Tibial nerve (tissue), 3 donors: ENCODE results near the gene SIPA1L3.

Source experiments
- POLR2A ChIP-seq, 2 donors: fragments of 450-650 bp; IDR thresholded peaks; one replicate each; pipeline ENCODE4 v1.6.1; 2017; ENCODE audit warnings: antibody characterized with exemption in 2 of 2, mild to moderate bottlenecking in 2 of 2, moderate library complexity in 2 of 2
- TF ChIP-seq, protein P1 (sequence below), 5 experiments: fragments of 200-600 bp in 3 of 5; fragments of 450-650 bp in 2 of 5; sonication (generic) in 3 of 5; IDR thresholded peaks; one replicate each; pipeline ENCODE4 v1.5.1; 2016 to 2019; ENCODE audit warnings: antibody characterized with exemption in 5 of 5, mild to moderate bottlenecking in 3 of 5, moderate library complexity in 2 of 5

GRCh38 chr19:38231918-38232317 lies 324.9 kb downstream of the SIPA1L3 start:
- TF ChIP-seq, protein P1, sequence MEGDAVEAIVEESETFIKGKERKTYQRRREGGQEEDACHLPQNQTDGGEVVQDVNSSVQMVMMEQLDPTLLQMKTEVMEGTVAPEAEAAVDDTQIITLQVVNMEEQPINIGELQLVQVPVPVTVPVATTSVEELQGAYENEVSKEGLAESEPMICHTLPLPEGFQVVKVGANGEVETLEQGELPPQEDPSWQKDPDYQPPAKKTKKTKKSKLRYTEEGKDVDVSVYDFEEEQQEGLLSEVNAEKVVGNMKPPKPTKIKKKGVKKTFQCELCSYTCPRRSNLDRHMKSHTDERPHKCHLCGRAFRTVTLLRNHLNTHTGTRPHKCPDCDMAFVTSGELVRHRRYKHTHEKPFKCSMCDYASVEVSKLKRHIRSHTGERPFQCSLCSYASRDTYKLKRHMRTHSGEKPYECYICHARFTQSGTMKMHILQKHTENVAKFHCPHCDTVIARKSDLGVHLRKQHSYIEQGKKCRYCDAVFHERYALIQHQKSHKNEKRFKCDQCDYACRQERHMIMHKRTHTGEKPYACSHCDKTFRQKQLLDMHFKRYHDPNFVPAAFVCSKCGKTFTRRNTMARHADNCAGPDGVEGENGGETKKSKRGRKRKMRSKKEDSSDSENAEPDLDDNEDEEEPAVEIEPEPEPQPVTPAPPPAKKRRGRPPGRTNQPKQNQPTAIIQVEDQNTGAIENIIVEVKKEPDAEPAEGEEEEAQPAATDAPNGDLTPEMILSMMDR (IDR thresholded peaks at IDR 0.05), result no peak
- no peak for TF ChIP-seq POLR2A (IDR thresholded peaks at IDR 0.05)
